ENCODE data around the gene RPL27.

DNA sequence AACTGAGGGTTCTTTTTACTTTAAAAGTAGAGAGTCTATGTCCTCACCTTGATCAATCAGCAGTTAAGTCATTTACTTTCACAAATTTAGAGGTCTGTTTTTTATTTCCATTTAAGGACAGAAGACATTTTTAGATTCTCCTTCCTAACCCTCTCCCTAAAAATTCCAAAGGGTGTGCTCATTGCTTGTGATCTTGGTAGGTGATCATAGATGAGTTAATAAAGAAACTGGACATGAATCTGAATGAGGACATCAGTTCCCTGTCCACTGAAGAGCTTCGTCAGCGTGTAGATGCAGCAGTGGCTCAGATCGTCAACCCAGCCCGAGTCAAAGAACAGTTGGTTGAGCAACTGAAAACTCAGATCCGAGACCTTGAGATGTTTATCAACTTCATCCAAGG is 9.1 kb upstream of the RPL27 start:
- TF ChIP-seq TCF7L2 (IDR thresholded peaks at IDR 0.05; ENCODE audit: low read depth, low read length) (no peak), CTCF (IDR thresholded peaks at IDR 0.05) (no peak)
- TF ChIP-seq, protein P1, sequence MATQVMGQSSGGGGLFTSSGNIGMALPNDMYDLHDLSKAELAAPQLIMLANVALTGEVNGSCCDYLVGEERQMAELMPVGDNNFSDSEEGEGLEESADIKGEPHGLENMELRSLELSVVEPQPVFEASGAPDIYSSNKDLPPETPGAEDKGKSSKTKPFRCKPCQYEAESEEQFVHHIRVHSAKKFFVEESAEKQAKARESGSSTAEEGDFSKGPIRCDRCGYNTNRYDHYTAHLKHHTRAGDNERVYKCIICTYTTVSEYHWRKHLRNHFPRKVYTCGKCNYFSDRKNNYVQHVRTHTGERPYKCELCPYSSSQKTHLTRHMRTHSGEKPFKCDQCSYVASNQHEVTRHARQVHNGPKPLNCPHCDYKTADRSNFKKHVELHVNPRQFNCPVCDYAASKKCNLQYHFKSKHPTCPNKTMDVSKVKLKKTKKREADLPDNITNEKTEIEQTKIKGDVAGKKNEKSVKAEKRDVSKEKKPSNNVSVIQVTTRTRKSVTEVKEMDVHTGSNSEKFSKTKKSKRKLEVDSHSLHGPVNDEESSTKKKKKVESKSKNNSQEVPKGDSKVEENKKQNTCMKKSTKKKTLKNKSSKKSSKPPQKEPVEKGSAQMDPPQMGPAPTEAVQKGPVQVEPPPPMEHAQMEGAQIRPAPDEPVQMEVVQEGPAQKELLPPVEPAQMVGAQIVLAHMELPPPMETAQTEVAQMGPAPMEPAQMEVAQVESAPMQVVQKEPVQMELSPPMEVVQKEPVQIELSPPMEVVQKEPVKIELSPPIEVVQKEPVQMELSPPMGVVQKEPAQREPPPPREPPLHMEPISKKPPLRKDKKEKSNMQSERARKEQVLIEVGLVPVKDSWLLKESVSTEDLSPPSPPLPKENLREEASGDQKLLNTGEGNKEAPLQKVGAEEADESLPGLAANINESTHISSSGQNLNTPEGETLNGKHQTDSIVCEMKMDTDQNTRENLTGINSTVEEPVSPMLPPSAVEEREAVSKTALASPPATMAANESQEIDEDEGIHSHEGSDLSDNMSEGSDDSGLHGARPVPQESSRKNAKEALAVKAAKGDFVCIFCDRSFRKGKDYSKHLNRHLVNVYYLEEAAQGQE (IDR thresholded peaks at IDR 0.05; ENCODE audit: insufficient read depth in 1 of 2, low read depth in 2 of 2, low read length in 1 of 2), result no peak
